HepG2 (cell line): ENCODE measurements around the gene SCYGR8. TPM values are rescaled to one million over a fixed set of nuclear protein-coding genes. Genes with fewer than 3 reads are reported as not detected.

ENCODE experiments used
- ATAC-seq: fragments of 200-7000 bp; cut with Tn5 transposase; 3 replicates; pipeline ENCODE4 v1.9.1; 2020; ENCODE audit warnings: mild to moderate bottlenecking, moderate library complexity
- BruUV-seq: library from RNA; stranded (reverse); fragments of 400-500 nt; replicated peaks from 2 replicates; lab custom pipeline; 2021; lab: Mats Ljungman, UMichigan
- CTCF ChIA-PET: fragments of 300-600 bp; formaldehyde crosslinking; extraction: SDS; loops from one replicate; lab custom pipeline; 2021; ENCODE audit warnings: low total read pairs, inconsistent platforms, low intra/inter-chr PET ratio; lab: Yijun Ruan, JAX
- POLR2A ChIA-PET: fragments of 350-600 bp; sonication (Branson Sonifier 250); formaldehyde crosslinking; loops from one replicate; lab custom pipeline; 2020; ENCODE audit warnings: antibody characterized with exemption, inconsistent platforms; lab: Yijun Ruan, JAX
- DNase-seq: peaks from one replicate; pipeline ENCODE4 v3.0.0-alpha.2; 2015; ENCODE audit warnings: low spot score
- FAIRE-seq: peaks from 3 replicates; lab custom pipeline; 2011; peaks lifted over from hg19 to GRCh38; lab: Jason Lieb, UNC
- H2AFZ ChIP-seq: one replicate; pipeline ENCODE4 v1.6.1; 2011; ENCODE audit warnings: low read length, inconsistent platforms
- H3K27ac ChIP-seq: fragments of 300-600 bp; 3 replicates; pipeline ENCODE4 v1.8.0; 2011; ENCODE audit warnings: mixed run types, mild to moderate bottlenecking, mixed read lengths, low read length, inconsistent platforms; ENCODE audit not compliant: insufficient read depth; ENCODE audit errors: extremely low read length
- H3K27me3 ChIP-seq, 2 experiments: fragments of 200-600 bp in 1 of 2; 2 replicates in 1 of 2; 3 replicates in 1 of 2; pipeline versions ENCODE4 v1.6.0 to v1.8.0; 2011; ENCODE audit warnings: low read length in 2 of 2, mild to moderate bottlenecking in 2 of 2, moderate library complexity in 2 of 2, inconsistent platforms in 1 of 2; ENCODE audit not compliant: insufficient read depth in 2 of 2, control insufficient read depth in 1 of 2
- H3K36me3 ChIP-seq, 2 experiments: fragments of 200-600 bp in 1 of 2; replicated peaks in 1 of 2; 2 replicates in 1 of 2; 3 replicates in 1 of 2; pipeline versions ENCODE4 v1.5.1 to v1.8.0; 2011; ENCODE audit warnings: low read length in 2 of 2, inconsistent platforms in 1 of 2; ENCODE audit not compliant: insufficient read depth in 2 of 2, control insufficient read depth in 1 of 2
- H3K4me1 ChIP-seq: 2 replicates; pipeline ENCODE4 v1.5.1; 2012; ENCODE audit warnings: low read length, inconsistent platforms; ENCODE audit not compliant: insufficient read depth
- H3K4me2 ChIP-seq: 2 replicates; pipeline ENCODE4 v1.6.0; 2011; ENCODE audit warnings: low read depth, low read length, inconsistent platforms
- H3K4me3 ChIP-seq, 3 experiments: fragments of 200-600 bp in 1 of 3; sonication (generic), shearing (Covaris generic) in 1 of 3; replicated peaks in 1 of 3; 2 replicates each; pipeline ENCODE4 v1.5.1; 2011 to 2016; ENCODE audit warnings: low read length in 3 of 3, inconsistent platforms in 2 of 3, low read depth in 2 of 3, mild to moderate bottlenecking in 2 of 3, control low read depth in 1 of 3, mixed read lengths in 1 of 3; ENCODE audit not compliant: insufficient read depth in 1 of 3
- H3K79me2 ChIP-seq: one replicate; pipeline ENCODE4 v1.6.1; 2011; ENCODE audit warnings: low read length, inconsistent platforms; ENCODE audit not compliant: insufficient read depth
- H3K9ac ChIP-seq: 2 replicates; pipeline ENCODE4 v1.6.0; 2011; ENCODE audit warnings: mild to moderate bottlenecking, low read depth, low read length, inconsistent platforms; ENCODE audit not compliant: insufficient read depth
- H3K9me3 ChIP-seq: 2 replicates; pipeline ENCODE4 v1.5.1; 2012; ENCODE audit warnings: mild to moderate bottlenecking, low read length
- H4K20me1 ChIP-seq: 2 replicates; pipeline ENCODE4 v1.6.0; 2011; ENCODE audit warnings: inconsistent platforms, mild to moderate bottlenecking, low read length, moderate library complexity; ENCODE audit not compliant: insufficient read depth
- ARID3A ChIP-seq: IDR thresholded peaks from 2 replicates; pipeline ENCODE4 v1.6.1; 2012; ENCODE audit warnings: low read depth, low read length, improper control_type of control experiment
- CEBPG ChIP-seq: IDR thresholded peaks from 2 replicates; pipeline ENCODE4 v1.6.1; 2016
- GZF1 ChIP-seq: sonication (generic); formaldehyde crosslinking; IDR thresholded peaks from 2 replicates; pipeline ENCODE4 v1.5.1; 2020; ENCODE audit warnings: mild to moderate bottlenecking, missing genetic modification reagents
- HBP1 ChIP-seq: IDR thresholded peaks from 2 replicates; pipeline ENCODE4 v1.6.1; 2016; ENCODE audit warnings: low read depth, control low read depth
- HNRNPK ChIP-seq: fragments of 200-400 bp; formaldehyde crosslinking; IDR thresholded peaks from 2 replicates; pipeline ENCODE4 v1.6.1; 2018; ENCODE audit warnings: low read length, low read depth, moderate library complexity, mild to moderate bottlenecking; ENCODE audit not compliant: poor library complexity, severe bottlenecking
- JUN ChIP-seq: sonication (generic); formaldehyde crosslinking; IDR thresholded peaks from 2 replicates; pipeline ENCODE4 v1.4.0; 2020; ENCODE audit warnings: mild to moderate bottlenecking, missing genetic modification reagents
- KDM4B ChIP-seq: sonication (generic); formaldehyde crosslinking; IDR thresholded peaks from 2 replicates; pipeline ENCODE4 v1.4.0; 2020; ENCODE audit warnings: missing genetic modification reagents
- KLF11 ChIP-seq: IDR thresholded peaks from 2 replicates; pipeline ENCODE4 v1.6.1; 2016; ENCODE audit warnings: missing compliant biosample characterization
- MAZ ChIP-seq, 2 experiments: sonication (generic) in 1 of 2; formaldehyde crosslinking in 1 of 2; IDR thresholded peaks; 2 replicates each; pipeline versions ENCODE4 v1.5.0 to v1.6.1; 2012 to 2020; ENCODE audit warnings: low read depth in 2 of 2, mild to moderate bottlenecking in 2 of 2, borderline replicate concordance in 1 of 2, improper control_type of control experiment in 1 of 2, low read length in 1 of 2, missing genetic modification reagents in 1 of 2, moderate library complexity in 1 of 2
- NCOR1 ChIP-seq: fragments of 200-600 bp; sonication (generic); IDR thresholded peaks from 2 replicates; pipeline ENCODE4 v1.7.0; 2017; ENCODE audit warnings: antibody characterized with exemption, low read length, borderline replicate concordance
- NFYC ChIP-seq: IDR thresholded peaks from 2 replicates; pipeline ENCODE4 v1.6.1; 2016; ENCODE audit warnings: missing genetic modification reagents, missing compliant biosample characterization
- RBAK ChIP-seq: sonication (generic); formaldehyde crosslinking; IDR thresholded peaks from 2 replicates; pipeline ENCODE4 v1.5.1; 2020; ENCODE audit warnings: mild to moderate bottlenecking, missing genetic modification reagents
- SP140L ChIP-seq: sonication (generic); formaldehyde crosslinking; IDR thresholded peaks from 2 replicates; pipeline ENCODE4 v1.4.0; 2020; ENCODE audit warnings: missing genetic modification reagents, borderline replicate concordance
- ZNF205 ChIP-seq: IDR thresholded peaks from 2 replicates; pipeline ENCODE4 v1.6.1; 2018; ENCODE audit warnings: missing biosample characterization, missing genetic modification reagents
- ZNF260 ChIP-seq: sonication (generic); formaldehyde crosslinking; IDR thresholded peaks from 2 replicates; pipeline ENCODE4 v1.4.0; 2020; ENCODE audit warnings: missing genetic modification reagents, low read depth, mild to moderate bottlenecking, borderline replicate concordance
- ZNF773 ChIP-seq: sonication (generic); formaldehyde crosslinking; IDR thresholded peaks from 2 replicates; pipeline ENCODE4 v1.4.0; 2020; ENCODE audit warnings: missing genetic modification reagents, borderline replicate concordance
- WGBS: methylation state at CpG from one replicate; pipeline ENCODE4 v1.1.6; 2017; ENCODE audit warnings: low lambda C conversion rate; 5-methylcytosine and 5-hydroxymethylcytosine counted together
- in situ Hi-C: cut with HindIII; loops from 2 replicates; pipeline ENCODE4 v1.10.0; 2017; ENCODE audit warnings: low pct_unique_long_range_greater_than_20kb; ENCODE audit not compliant: extremely low pct_ligation_motif_present
- intact Hi-C: fragments of 100-400 bp; cut with micrococcal nuclease; formaldehyde crosslinking; loops from one replicate; pipeline ENCODE4 v1.10.0; 2022; ENCODE audit not compliant: unreplicated experiment
- polyA plus RNA-seq, 8 experiments: library from polyadenylated mRNA; depleted of rRNA in 3 of 8; stranded (reverse) in 7 of 8; unstranded in 1 of 8; fragments of >200 nt; fragmentation: Illumina TruSeq in 4 of 8; extraction: Trizol in 4 of 8; gene quantifications; 2 replicates each; pipeline versions ENCODE4 v1.2.1 to v1.2.3, GENCODE V29; 2011 to 2016; ENCODE audit warnings: low read depth in 4 of 8, missing spikeins in 1 of 8, mixed read lengths in 1 of 8; ENCODE audit not compliant: insufficient read depth in 1 of 8
- total RNA-seq, 5 experiments: library from RNA; depleted of rRNA; stranded (reverse); fragments of >200 nt; fragmentation: Illumina TruSeq; extraction: Trizol; gene quantifications; 2 replicates each; pipeline ENCODE4 v1.2.3, GENCODE V29; 2016; ENCODE audit warnings: low read depth in 1 of 5

SCYGR8 gene
- total and polyA plus RNA-seq, 2 of the 13 experiments (the other 11 are each of a cell fraction or from before 2014, with no cell fraction given), result not detected

DNA sequence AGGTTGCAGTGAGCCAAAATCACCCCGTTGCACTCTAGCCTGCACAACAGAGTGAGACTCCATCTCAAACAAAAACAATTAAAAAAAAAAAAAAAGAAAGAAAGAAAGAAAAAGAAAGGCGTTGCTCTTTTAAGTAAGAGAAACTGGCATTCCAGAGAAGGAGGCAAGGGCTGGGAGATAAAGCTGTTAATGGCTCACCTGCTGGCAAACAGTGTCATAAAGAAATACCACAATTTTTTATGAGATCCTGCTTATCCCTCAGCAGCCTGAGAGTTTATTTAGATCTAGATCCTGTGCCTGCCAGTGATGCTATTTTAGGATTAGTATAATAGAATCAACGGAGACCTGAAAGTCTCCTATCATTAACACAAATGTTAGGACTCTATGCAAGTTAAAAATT, 44.1 kb upstream of the SCYGR8 start:
- Histone ChIP-seq H3K9ac (no peak overlapping the region), H3K9me3 (no peaks in the 10 kb centered on the region), H3K36me3 (no peaks in the 10 kb centered on the region)
- FAIRE-seq, result no peak
- TF ChIP-seq ZNF205 (CRISPR knock-in tag), result no peak
- TF ChIP-seq RBAK (CRISPR knock-in tag), result no peak
- TF ChIP-seq, all 625 proteins: peak for 0
- no peak overlapping the region for H2AFZ ChIP-seq
- BruUV-seq, result no TSS peak
- no peak for DNase-seq
- H3K4me3 ChIP-seq, result no peak overlapping the region
- in situ Hi-C loops (no loop called here), intact Hi-C loops (no loop called here)
- ChIA-PET CTCF (no interaction called here), POLR2A (no interaction called here)
- no peaks in the 10 kb centered on the region for H3K27me3 ChIP-seq
- H3K4me1 ChIP-seq, result peaks cover 22% of the 10 kb centered on the region
- WGBS, result 67% methylated on average over 3 of the region's 3 CpGs
- ATAC-seq, result no peak
- H3K27ac ChIP-seq, result no peak overlapping the region
- H3K4me2 ChIP-seq, result no peak overlapping the region
- H4K20me1 ChIP-seq, result no peaks in the 10 kb centered on the region
- H3K79me2 ChIP-seq, result no peaks in the 10 kb centered on the region

DNA sequence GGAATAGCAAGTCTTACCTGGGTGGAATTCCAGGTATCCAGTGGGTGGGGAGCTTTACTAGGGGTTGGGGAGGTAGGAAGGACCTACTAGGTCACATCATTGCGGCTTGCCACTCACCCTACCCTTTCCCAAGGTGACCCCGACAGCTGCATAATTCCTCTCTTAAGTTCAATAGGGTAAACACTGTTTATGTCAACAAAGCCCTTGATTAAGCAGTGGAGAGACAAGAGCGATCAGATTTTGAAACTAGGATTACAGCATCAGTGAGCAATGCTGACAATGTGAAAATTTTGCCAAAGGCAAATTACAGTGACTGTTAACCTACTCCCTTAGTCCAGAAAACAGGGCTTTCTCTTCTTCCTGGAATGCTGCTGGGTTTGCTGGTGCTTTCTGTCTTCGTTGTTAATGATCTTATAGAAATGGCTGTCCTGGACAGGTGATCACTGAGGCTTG, 42.4 kb upstream of the SCYGR8 start:
- H3K36me3 ChIP-seq, result no peaks in the 10 kb centered on the region
- peak; percentile 18 for FAIRE-seq
- no peak overlapping the region for H3K27ac ChIP-seq
- no peak overlapping the region for H3K9ac ChIP-seq
- no peaks in the 10 kb centered on the region for H3K79me2 ChIP-seq
- ChIA-PET POLR2A (no interaction called here), CTCF (no interaction called here)
- in situ Hi-C loops (no loop called here), intact Hi-C loops (no loop called here)
- no peak overlapping the region for H2AFZ ChIP-seq
- BruUV-seq, result no TSS peak
- no peak overlapping the region for H3K4me3 ChIP-seq
- no peaks in the 10 kb centered on the region for H3K27me3 ChIP-seq
- ATAC-seq, result peak; percentile 71
- H3K4me1 ChIP-seq, result peaks cover 30% of the 10 kb centered on the region
- H3K9me3 ChIP-seq, result no peaks in the 10 kb centered on the region
- 0 out of 2 replicates have a peak overlapping the region, but pooled peaks have one; percentile 14 for H3K4me2 ChIP-seq
- no peaks in the 10 kb centered on the region for H4K20me1 ChIP-seq
- DNase-seq, result peak; percentile 55
- WGBS, result 11% methylated on average over 4 of the region's 4 CpGs
- TF ChIP-seq HNRNPK (no peak), ARID3A (peak; percentile 66; the same call in 1 of the 2 replicates), SP140L (no peak), JUN (CRISPR knock-in tag) (peak; percentile 88), KDM4B (CRISPR knock-in tag) (no peak), NCOR1 (no peak), GZF1 (CRISPR knock-in tag) (no peak), MAZ (IDR thresholded peaks at IDR 0.05; ENCODE audit: borderline replicate concordance, low read depth, low read length) (no peak), MAZ (CRISPR knock-in tag; IDR thresholded peaks at IDR 0.05; ENCODE audit: low read depth) (no peak), ZNF773 (CRISPR knock-in tag) (no peak), NFYC (CRISPR knock-in tag) (no peak), HBP1 (CRISPR knock-in tag) (no peak), CEBPG (CRISPR knock-in tag) (no peak), ZNF260 (CRISPR knock-in tag) (no peak), KLF11 (CRISPR knock-in tag) (no peak)
